HCT116 (cell line): ENCODE data around the gene PLSCR5. TPM values are rescaled to one million over a fixed set of nuclear protein-coding genes. Genes with fewer than 3 reads are reported as not detected.

Experiments
- ATAC-seq: fragments of 200-7000 bp; cut with Tn5 transposase; 2 replicates; pipeline ENCODE4 v1.9.1; 2020; ENCODE audit warnings: mild to moderate bottlenecking, moderate library complexity
- BruUV-seq: library from RNA; stranded (reverse); fragments of 400-500 nt; replicated peaks from 2 replicates; lab custom pipeline; 2021; lab: Mats Ljungman, UMichigan
- CTCF ChIA-PET: fragments of 300-600 bp; sonication (Branson Sonifier 250); formaldehyde crosslinking; loops from one replicate; lab custom pipeline; 2021; ENCODE audit warnings: antibody characterized with exemption; lab: Charles Lee
- POLR2A ChIA-PET: fragments of 300-600, 350-600 bp; sonication (Branson Sonifier 250); formaldehyde crosslinking; loops from one replicate; lab custom pipeline; 2021; ENCODE audit warnings: antibody characterized with exemption; lab: Charles Lee
- RAD21 ChIA-PET, 2 experiments: fragments of 300-600 bp; sonication (Branson Sonifier 250); formaldehyde crosslinking; loops; one replicate each; lab custom pipeline; 2023; ENCODE audit warnings: low total read pairs in 2 of 2; ENCODE audit not compliant: uncharacterized antibody in 2 of 2, unreplicated experiment in 2 of 2, low non-redundant PET in 1 of 2; lab: Charles Lee
- DNase-seq: peaks from one replicate; pipeline ENCODE4 v3.0.0-alpha.2; 2010; ENCODE audit warnings: low read depth, low spot score
- H2AFZ ChIP-seq: fragments of 200-600 bp; shearing (Covaris generic), sonication (generic); 2 replicates; pipeline ENCODE4 v1.6.1; 2017; ENCODE audit warnings: low read depth, mixed run types, mixed read lengths, antibody characterized with exemption, low read length; ENCODE audit not compliant: poor library complexity, severe bottlenecking
- H3K27ac ChIP-seq: 2 replicates; pipeline ENCODE4 v1.5.1; 2012; ENCODE audit warnings: low read depth, low read length
- H3K27me3 ChIP-seq: fragments of 200-600 bp; sonication (generic); 2 replicates; pipeline ENCODE4 v1.6.1; 2016; ENCODE audit warnings: mixed run types, low read length, mixed read lengths; ENCODE audit not compliant: insufficient read depth
- H3K36me3 ChIP-seq, 2 experiments: fragments of 200-500 bp in 1 of 2; fragments of 200-600 bp in 1 of 2; sonication (Bioruptor generic) in 1 of 2; sonication (generic) in 1 of 2; 2 replicates each; pipeline versions ENCODE4 v1.5.1 to v1.6.1; 2014 to 2016; ENCODE audit warnings: low read length in 2 of 2, inconsistent platforms in 1 of 2, mixed read lengths in 1 of 2, mixed run types in 1 of 2; ENCODE audit not compliant: insufficient read depth in 2 of 2, control insufficient read depth in 1 of 2
- H3K4me1 ChIP-seq, 2 experiments: fragments of 200-600 bp in 1 of 2; sonication (generic) in 1 of 2; 2 replicates each; pipeline versions ENCODE4 v1.5.1 to v1.6.1; 2012 to 2017; ENCODE audit warnings: low read length in 2 of 2, inconsistent platforms in 1 of 2, mild to moderate bottlenecking in 1 of 2, mixed read lengths in 1 of 2, mixed run types in 1 of 2, moderate library complexity in 1 of 2; ENCODE audit not compliant: insufficient read depth in 2 of 2, control insufficient read depth in 1 of 2
- H3K4me2 ChIP-seq: fragments of 200-600 bp; sonication (generic); 2 replicates; pipeline ENCODE4 v1.6.1; 2017; ENCODE audit warnings: mixed run types, low read length, mixed read lengths
- H3K4me3 ChIP-seq, 2 experiments: fragments of 200-600 bp in 1 of 2; sonication (generic) in 1 of 2; replicated peaks in 1 of 2; 2 replicates each; pipeline ENCODE4 v1.5.1; 2011 to 2016; ENCODE audit warnings: low read length in 2 of 2, control low read depth in 1 of 2, low read depth in 1 of 2, mild to moderate bottlenecking in 1 of 2, mixed read lengths in 1 of 2, mixed run types in 1 of 2
- H3K79me2 ChIP-seq: fragments of 200-600 bp; sonication (generic); 2 replicates; pipeline ENCODE4 v1.6.1; 2017; ENCODE audit warnings: mild to moderate bottlenecking, mixed run types, low read length, moderate library complexity, mixed read lengths; ENCODE audit not compliant: insufficient read depth
- H3K9ac ChIP-seq: fragments of 200-600 bp; sonication (generic); 2 replicates; pipeline ENCODE4 v1.6.1; 2016; ENCODE audit warnings: low read length, mixed read lengths
- H3K9me2 ChIP-seq: fragments of 200-600 bp; sonication (generic), shearing (Covaris generic); 2 replicates; pipeline ENCODE4 v1.6.1; 2017; ENCODE audit warnings: mixed run types, mild to moderate bottlenecking, moderate library complexity; ENCODE audit not compliant: insufficient read depth
- H3K9me3 ChIP-seq, 2 experiments: fragments of 200-500 bp in 1 of 2; fragments of 200-600 bp in 1 of 2; sonication (Bioruptor generic) in 1 of 2; sonication (generic) in 1 of 2; 2 replicates each; pipeline ENCODE4 v1.6.1; 2014 to 2017; ENCODE audit warnings: low read length in 2 of 2, mixed read lengths in 2 of 2, inconsistent platforms in 1 of 2, low read depth in 1 of 2, mild to moderate bottlenecking in 1 of 2, mixed run types in 1 of 2, moderate library complexity in 1 of 2; ENCODE audit not compliant: control insufficient read depth in 1 of 2, insufficient read depth in 1 of 2
- H4K20me1 ChIP-seq: fragments of 200-600 bp; sonication (generic), shearing (Covaris generic); 2 replicates; pipeline ENCODE4 v1.6.1; 2017; ENCODE audit warnings: mixed run types, mild to moderate bottlenecking, moderate library complexity; ENCODE audit not compliant: insufficient read depth
- CBX3 ChIP-seq: IDR thresholded peaks from 2 replicates; pipeline ENCODE4 v1.6.1; 2012; ENCODE audit warnings: low read depth
- CEBPB ChIP-seq: IDR thresholded peaks from 2 replicates; pipeline ENCODE4 v1.6.1; 2012; ENCODE audit warnings: low read depth
- EGR1 ChIP-seq: IDR thresholded peaks from 2 replicates; pipeline ENCODE4 v1.6.1; 2012; ENCODE audit warnings: low read depth
- ELF1 ChIP-seq: IDR thresholded peaks from 2 replicates; pipeline ENCODE4 v1.6.1; 2012; ENCODE audit warnings: low read depth, borderline replicate concordance
- EZH2 ChIP-seq: fragments of 200-600 bp; sonication (generic); IDR thresholded peaks from 2 replicates; pipeline ENCODE4 v1.6.1; 2017; ENCODE audit warnings: antibody characterized with exemption, mixed run types
- EZH2phosphoT487 ChIP-seq: fragments of 200-600 bp; IDR thresholded peaks from 2 replicates; pipeline ENCODE4 v1.6.1; 2018; ENCODE audit warnings: antibody characterized with exemption, borderline replicate concordance
- JUND ChIP-seq: IDR thresholded peaks from 2 replicates; pipeline ENCODE4 v1.6.1; 2012
- POLR2A ChIP-seq: IDR thresholded peaks from 2 replicates; pipeline ENCODE4 v1.7.0; 2011; ENCODE audit warnings: borderline replicate concordance; ENCODE audit not compliant: insufficient read depth, insufficient read length; ENCODE audit errors: extremely low read depth
- POLR2AphosphoS5 ChIP-seq: IDR thresholded peaks from 2 replicates; pipeline ENCODE4 v1.6.1; 2011; ENCODE audit warnings: mild to moderate bottlenecking, low read depth, low read length, moderate library complexity
- SIN3A ChIP-seq: IDR thresholded peaks from 2 replicates; pipeline ENCODE4 v1.6.1; 2012; ENCODE audit warnings: low read depth
- SP1 ChIP-seq: IDR thresholded peaks from 2 replicates; pipeline ENCODE4 v1.6.1; 2012; ENCODE audit warnings: low read depth
- SRF ChIP-seq: IDR thresholded peaks from 2 replicates; pipeline ENCODE4 v1.6.1; 2012; ENCODE audit warnings: low read depth
- TCF7L2 ChIP-seq: IDR thresholded peaks from 2 replicates; pipeline ENCODE4 v1.7.0; 2011; ENCODE audit warnings: borderline replicate concordance, inconsistent platforms; ENCODE audit not compliant: insufficient read depth, insufficient read length; ENCODE audit errors: extremely low read depth
- ZFX ChIP-seq: fragments of 450-650 bp; IDR thresholded peaks from 2 replicates; pipeline ENCODE4 v1.6.1; 2017
- ZNF274 ChIP-seq: fragments of 200-500 bp; sonication (Bioruptor generic); IDR thresholded peaks from 2 replicates; pipeline ENCODE4 v1.6.1; 2014; ENCODE audit warnings: mild to moderate bottlenecking, low read depth, low read length, inconsistent platforms
- intact Hi-C: fragments of 100-400 bp; cut with micrococcal nuclease; formaldehyde crosslinking; loops from 2 replicates; pipeline ENCODE4 v1.10.0; 2022
- total RNA-seq: library from RNA; stranded (reverse); gene quantifications from one replicate; pipeline ENCODE4 v1.2.1, GENCODE V29; 2021; ENCODE audit not compliant: unreplicated experiment
- TF ChIP-seq, protein P1 (sequence below): IDR thresholded peaks from 2 replicates; pipeline ENCODE4 v1.6.1; 2011; ENCODE audit warnings: mild to moderate bottlenecking, low read length, moderate library complexity; ENCODE audit not compliant: insufficient replicate concordance; ENCODE audit errors: extremely low read depth
- TF ChIP-seq, protein P2 (sequence below), 3 experiments: fragments of 200-600 bp in 1 of 3; sonication (generic) in 1 of 3; IDR thresholded peaks in 2 of 3; conservative IDR thresholded peaks in 1 of 3; 2 replicates each; pipeline ENCODE4 v1.5.1; 2012 to 2017; ENCODE audit warnings: low read depth in 2 of 3, low read length in 2 of 3, antibody characterized with exemption in 1 of 3, borderline replicate concordance in 1 of 3, control low read depth in 1 of 3, mild to moderate bottlenecking in 1 of 3, mixed read lengths in 1 of 3, mixed run types in 1 of 3, moderate library complexity in 1 of 3; ENCODE audit not compliant: insufficient read depth in 1 of 3
- TF ChIP-seq, protein P3 (sequence below): IDR thresholded peaks from 2 replicates; pipeline ENCODE4 v1.6.1; 2012; ENCODE audit warnings: low read depth
- TF ChIP-seq, protein P4 (sequence below): IDR thresholded peaks from 2 replicates; pipeline ENCODE4 v1.6.1; 2012
- TF ChIP-seq, protein P5 (sequence below): IDR thresholded peaks from 2 replicates; pipeline ENCODE4 v1.6.1; 2012

The PLSCR5 gene
- total RNA-seq, 1 experiment from 2014 or later: not detected

DNA sequence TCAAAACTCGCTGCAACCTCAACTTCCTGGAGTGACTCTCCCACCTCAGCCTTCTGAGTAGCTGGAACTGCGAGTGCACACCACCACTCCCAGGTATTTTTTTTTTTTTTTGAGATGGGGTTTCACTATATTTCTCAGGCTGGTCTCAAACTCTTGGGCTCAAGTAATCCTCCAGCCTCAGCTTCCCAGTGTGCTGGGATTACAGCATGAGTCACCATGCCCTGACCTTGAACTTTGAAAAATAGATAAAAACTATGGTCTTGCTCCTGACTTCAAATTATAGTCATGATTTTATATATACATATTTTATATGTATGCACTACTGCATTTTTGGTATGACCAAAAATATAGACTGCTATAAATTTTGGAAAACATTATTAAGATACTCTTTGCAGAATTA, 6.9 kb upstream of the PLSCR5 start:
- H4K20me1 ChIP-seq: no peaks in the 10 kb centered on the region
- TF ChIP-seq SIN3A: no peak
- no peak for TF ChIP-seq EGR1
- TF ChIP-seq, protein P1, sequence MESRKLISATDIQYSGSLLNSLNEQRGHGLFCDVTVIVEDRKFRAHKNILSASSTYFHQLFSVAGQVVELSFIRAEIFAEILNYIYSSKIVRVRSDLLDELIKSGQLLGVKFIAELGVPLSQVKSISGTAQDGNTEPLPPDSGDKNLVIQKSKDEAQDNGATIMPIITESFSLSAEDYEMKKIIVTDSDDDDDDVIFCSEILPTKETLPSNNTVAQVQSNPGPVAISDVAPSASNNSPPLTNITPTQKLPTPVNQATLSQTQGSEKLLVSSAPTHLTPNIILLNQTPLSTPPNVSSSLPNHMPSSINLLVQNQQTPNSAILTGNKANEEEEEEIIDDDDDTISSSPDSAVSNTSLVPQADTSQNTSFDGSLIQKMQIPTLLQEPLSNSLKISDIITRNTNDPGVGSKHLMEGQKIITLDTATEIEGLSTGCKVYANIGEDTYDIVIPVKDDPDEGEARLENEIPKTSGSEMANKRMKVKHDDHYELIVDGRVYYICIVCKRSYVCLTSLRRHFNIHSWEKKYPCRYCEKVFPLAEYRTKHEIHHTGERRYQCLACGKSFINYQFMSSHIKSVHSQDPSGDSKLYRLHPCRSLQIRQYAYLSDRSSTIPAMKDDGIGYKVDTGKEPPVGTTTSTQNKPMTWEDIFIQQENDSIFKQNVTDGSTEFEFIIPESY: no peak
- TF ChIP-seq, protein P2, sequence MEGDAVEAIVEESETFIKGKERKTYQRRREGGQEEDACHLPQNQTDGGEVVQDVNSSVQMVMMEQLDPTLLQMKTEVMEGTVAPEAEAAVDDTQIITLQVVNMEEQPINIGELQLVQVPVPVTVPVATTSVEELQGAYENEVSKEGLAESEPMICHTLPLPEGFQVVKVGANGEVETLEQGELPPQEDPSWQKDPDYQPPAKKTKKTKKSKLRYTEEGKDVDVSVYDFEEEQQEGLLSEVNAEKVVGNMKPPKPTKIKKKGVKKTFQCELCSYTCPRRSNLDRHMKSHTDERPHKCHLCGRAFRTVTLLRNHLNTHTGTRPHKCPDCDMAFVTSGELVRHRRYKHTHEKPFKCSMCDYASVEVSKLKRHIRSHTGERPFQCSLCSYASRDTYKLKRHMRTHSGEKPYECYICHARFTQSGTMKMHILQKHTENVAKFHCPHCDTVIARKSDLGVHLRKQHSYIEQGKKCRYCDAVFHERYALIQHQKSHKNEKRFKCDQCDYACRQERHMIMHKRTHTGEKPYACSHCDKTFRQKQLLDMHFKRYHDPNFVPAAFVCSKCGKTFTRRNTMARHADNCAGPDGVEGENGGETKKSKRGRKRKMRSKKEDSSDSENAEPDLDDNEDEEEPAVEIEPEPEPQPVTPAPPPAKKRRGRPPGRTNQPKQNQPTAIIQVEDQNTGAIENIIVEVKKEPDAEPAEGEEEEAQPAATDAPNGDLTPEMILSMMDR (IDR thresholded peaks at IDR 0.05 in 2 of 3, conservative IDR thresholded peaks at IDR 0.05 in 1 of 3; ENCODE audit: borderline replicate concordance in 1 of 3, insufficient read depth in 1 of 3, low read depth in 2 of 3, low read length in 2 of 3): no peak
- no peak for TF ChIP-seq POLR2A
- TF ChIP-seq ZFX: no peak
- TF ChIP-seq CEBPB: no peak
- TF ChIP-seq, protein P3, sequence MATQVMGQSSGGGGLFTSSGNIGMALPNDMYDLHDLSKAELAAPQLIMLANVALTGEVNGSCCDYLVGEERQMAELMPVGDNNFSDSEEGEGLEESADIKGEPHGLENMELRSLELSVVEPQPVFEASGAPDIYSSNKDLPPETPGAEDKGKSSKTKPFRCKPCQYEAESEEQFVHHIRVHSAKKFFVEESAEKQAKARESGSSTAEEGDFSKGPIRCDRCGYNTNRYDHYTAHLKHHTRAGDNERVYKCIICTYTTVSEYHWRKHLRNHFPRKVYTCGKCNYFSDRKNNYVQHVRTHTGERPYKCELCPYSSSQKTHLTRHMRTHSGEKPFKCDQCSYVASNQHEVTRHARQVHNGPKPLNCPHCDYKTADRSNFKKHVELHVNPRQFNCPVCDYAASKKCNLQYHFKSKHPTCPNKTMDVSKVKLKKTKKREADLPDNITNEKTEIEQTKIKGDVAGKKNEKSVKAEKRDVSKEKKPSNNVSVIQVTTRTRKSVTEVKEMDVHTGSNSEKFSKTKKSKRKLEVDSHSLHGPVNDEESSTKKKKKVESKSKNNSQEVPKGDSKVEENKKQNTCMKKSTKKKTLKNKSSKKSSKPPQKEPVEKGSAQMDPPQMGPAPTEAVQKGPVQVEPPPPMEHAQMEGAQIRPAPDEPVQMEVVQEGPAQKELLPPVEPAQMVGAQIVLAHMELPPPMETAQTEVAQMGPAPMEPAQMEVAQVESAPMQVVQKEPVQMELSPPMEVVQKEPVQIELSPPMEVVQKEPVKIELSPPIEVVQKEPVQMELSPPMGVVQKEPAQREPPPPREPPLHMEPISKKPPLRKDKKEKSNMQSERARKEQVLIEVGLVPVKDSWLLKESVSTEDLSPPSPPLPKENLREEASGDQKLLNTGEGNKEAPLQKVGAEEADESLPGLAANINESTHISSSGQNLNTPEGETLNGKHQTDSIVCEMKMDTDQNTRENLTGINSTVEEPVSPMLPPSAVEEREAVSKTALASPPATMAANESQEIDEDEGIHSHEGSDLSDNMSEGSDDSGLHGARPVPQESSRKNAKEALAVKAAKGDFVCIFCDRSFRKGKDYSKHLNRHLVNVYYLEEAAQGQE: no peak
- no peak for TF ChIP-seq ELF1
- TF ChIP-seq, protein P4, sequence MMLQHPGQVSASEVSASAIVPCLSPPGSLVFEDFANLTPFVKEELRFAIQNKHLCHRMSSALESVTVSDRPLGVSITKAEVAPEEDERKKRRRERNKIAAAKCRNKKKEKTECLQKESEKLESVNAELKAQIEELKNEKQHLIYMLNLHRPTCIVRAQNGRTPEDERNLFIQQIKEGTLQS: no peak
- no peak for TF ChIP-seq EZH2
- TF ChIP-seq, protein P5, sequence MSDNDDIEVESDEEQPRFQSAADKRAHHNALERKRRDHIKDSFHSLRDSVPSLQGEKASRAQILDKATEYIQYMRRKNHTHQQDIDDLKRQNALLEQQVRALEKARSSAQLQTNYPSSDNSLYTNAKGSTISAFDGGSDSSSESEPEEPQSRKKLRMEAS: no peak
- TF ChIP-seq TCF7L2: no peak
- no peak for TF ChIP-seq EZH2phosphoT487
- TF ChIP-seq SP1: no peak
- TF ChIP-seq SRF: no peak
- no peak for TF ChIP-seq CBX3
- TF ChIP-seq JUND: no peak
- TF ChIP-seq POLR2AphosphoS5: no peak
- no peak for TF ChIP-seq ZNF274
- ChIA-PET POLR2A (no interaction called here), CTCF (no interaction called here), RAD21 (no interaction called here)
- DNase-seq (no peak), ATAC-seq (no peak)
- H3K9me2 ChIP-seq: no peaks in the 10 kb centered on the region
- H2AFZ ChIP-seq: no peak overlapping the region
- no TSS peak for BruUV-seq
- H3K27ac ChIP-seq: no peak overlapping the region
- no peaks in the 10 kb centered on the region for H3K27me3 ChIP-seq
- no peaks in the 10 kb centered on the region for H3K79me2 ChIP-seq
- intact Hi-C loops: no loop called here
- no peaks in the 10 kb centered on the region for H3K36me3 ChIP-seq
- H3K4me3 ChIP-seq: no peak overlapping the region
- H3K9me3 ChIP-seq: no peaks in the 10 kb centered on the region
- H3K9ac ChIP-seq: no peak overlapping the region
- H3K4me1 ChIP-seq: no peaks in the 10 kb centered on the region
- no peak overlapping the region for H3K4me2 ChIP-seq
